NT2/D1 (cell line): Measurements from ENCODE around the gene PAQR5.

Source experiments
- SUZ12 ChIP-seq: IDR thresholded peaks from 2 replicates; pipeline ENCODE4 v1.6.1; 2011; ENCODE audit not compliant: insufficient read length, insufficient read depth; ENCODE audit errors: extremely low read depth
- YY1 ChIP-seq: IDR thresholded peaks from 2 replicates; pipeline ENCODE4 v1.6.1; 2011; ENCODE audit not compliant: insufficient read length, insufficient read depth
- ZNF274 ChIP-seq: IDR thresholded peaks from 2 replicates; pipeline ENCODE4 v1.6.1; 2011; ENCODE audit warnings: mild to moderate bottlenecking, low read depth, low read length

GRCh38 chr15:69298354-69298696 is 387 bp upstream of the PAQR5 start:
- TF ChIP-seq ZNF274 (no peak), YY1 (no peak), SUZ12 (no peak)
